Measurements from ENCODE around the gene MEPE.

- TF ChIP-seq, protein P1, sequence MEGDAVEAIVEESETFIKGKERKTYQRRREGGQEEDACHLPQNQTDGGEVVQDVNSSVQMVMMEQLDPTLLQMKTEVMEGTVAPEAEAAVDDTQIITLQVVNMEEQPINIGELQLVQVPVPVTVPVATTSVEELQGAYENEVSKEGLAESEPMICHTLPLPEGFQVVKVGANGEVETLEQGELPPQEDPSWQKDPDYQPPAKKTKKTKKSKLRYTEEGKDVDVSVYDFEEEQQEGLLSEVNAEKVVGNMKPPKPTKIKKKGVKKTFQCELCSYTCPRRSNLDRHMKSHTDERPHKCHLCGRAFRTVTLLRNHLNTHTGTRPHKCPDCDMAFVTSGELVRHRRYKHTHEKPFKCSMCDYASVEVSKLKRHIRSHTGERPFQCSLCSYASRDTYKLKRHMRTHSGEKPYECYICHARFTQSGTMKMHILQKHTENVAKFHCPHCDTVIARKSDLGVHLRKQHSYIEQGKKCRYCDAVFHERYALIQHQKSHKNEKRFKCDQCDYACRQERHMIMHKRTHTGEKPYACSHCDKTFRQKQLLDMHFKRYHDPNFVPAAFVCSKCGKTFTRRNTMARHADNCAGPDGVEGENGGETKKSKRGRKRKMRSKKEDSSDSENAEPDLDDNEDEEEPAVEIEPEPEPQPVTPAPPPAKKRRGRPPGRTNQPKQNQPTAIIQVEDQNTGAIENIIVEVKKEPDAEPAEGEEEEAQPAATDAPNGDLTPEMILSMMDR (IDR thresholded peaks at IDR 0.05 in 8 of 11, conservative IDR thresholded peaks at IDR 0.05 in 3 of 11) = no peak
- TF ChIP-seq POLR2AphosphoS5 (IDR thresholded peaks at IDR 0.05) (peak in 1 of 3 donors; percentile 61), POLR2A (IDR thresholded peaks at IDR 0.05) (no peak)
Measured at GRCh38 chr4:87895964-87896621, 63.3 kb downstream of the MEPE start.

Data from spleen (tissue), 7 donors.